DND-41 (cell line): ENCODE data around the gene MIA3.

Experiments used
- ATAC-seq: fragments of 200-7000 bp; cut with Tn5 transposase; 3 replicates; pipeline ENCODE4 v1.9.1; 2021; ENCODE audit warnings: low read depth; ENCODE audit not compliant: insufficient read depth
- DNase-seq: peaks from one replicate; pipeline ENCODE4 v3.0.0-alpha.2; 2020
- H2AFZ ChIP-seq: 2 replicates; pipeline ENCODE4 v1.6.0; 2012; ENCODE audit warnings: low read depth, low read length
- H3K27ac ChIP-seq: 2 replicates; pipeline ENCODE4 v1.5.1; 2012; ENCODE audit warnings: low read length, inconsistent platforms
- H3K27me3 ChIP-seq: fragments of 200-600 bp; sonication (generic); 2 replicates; pipeline ENCODE4 v1.6.0; 2012; ENCODE audit warnings: low read length, mild to moderate bottlenecking, inconsistent platforms; ENCODE audit not compliant: insufficient read depth, poor library complexity
- H3K36me3 ChIP-seq: 2 replicates; pipeline ENCODE4 v1.5.1; 2012; ENCODE audit warnings: low read length, inconsistent platforms; ENCODE audit not compliant: insufficient read depth
- H3K4me1 ChIP-seq: 2 replicates; pipeline ENCODE4 v1.5.1; 2012; ENCODE audit warnings: mild to moderate bottlenecking, low read length; ENCODE audit not compliant: insufficient read depth
- H3K4me2 ChIP-seq: 2 replicates; pipeline ENCODE4 v1.6.0; 2012; ENCODE audit warnings: mild to moderate bottlenecking, moderate library complexity, low read length, inconsistent platforms; ENCODE audit not compliant: insufficient read depth
- H3K4me3 ChIP-seq, 2 experiments: fragments of 200-600 bp in 1 of 2; shearing (Covaris generic) in 1 of 2; 2 replicates each; pipeline ENCODE4 v1.5.1; 2012 to 2016; ENCODE audit warnings: inconsistent platforms in 2 of 2, low read length in 2 of 2, mild to moderate bottlenecking in 2 of 2, low read depth in 1 of 2, moderate library complexity in 1 of 2
- H3K79me2 ChIP-seq: 2 replicates; pipeline ENCODE4 v1.6.0; 2012; ENCODE audit warnings: low read length, inconsistent platforms; ENCODE audit not compliant: insufficient read depth
- H3K9ac ChIP-seq: 2 replicates; pipeline ENCODE4 v1.6.0; 2012; ENCODE audit warnings: low read depth, mild to moderate bottlenecking, inconsistent platforms, low read length, moderate library complexity
- H3K9me3 ChIP-seq: 2 replicates; pipeline ENCODE4 v1.5.1; 2012; ENCODE audit warnings: low read length, moderate library complexity, mild to moderate bottlenecking, inconsistent platforms; ENCODE audit not compliant: insufficient read depth, severe bottlenecking
- H4K20me1 ChIP-seq: 2 replicates; pipeline ENCODE4 v1.6.0; 2012; ENCODE audit warnings: low read length; ENCODE audit not compliant: insufficient read depth
- EZH2 ChIP-seq: IDR thresholded peaks from 3 replicates; pipeline ENCODE4 v1.6.1; 2012; ENCODE audit warnings: borderline replicate concordance, low read depth, mild to moderate bottlenecking, moderate library complexity, low read length, inconsistent platforms; ENCODE audit not compliant: severe bottlenecking
- TF ChIP-seq, protein P1 (sequence below): IDR thresholded peaks from 2 replicates; pipeline ENCODE4 v1.5.1; 2012; ENCODE audit warnings: borderline replicate concordance, low read length, moderate library complexity, mild to moderate bottlenecking; ENCODE audit not compliant: poor library complexity, severe bottlenecking; ENCODE audit errors: extremely low read depth

MIA3 gene

GRCh38 chr1:222618880-222619596, 1.1 kb downstream of the MIA3 start:
- peaks cover 23% of the 10 kb centered on the region for H3K79me2 ChIP-seq
- peaks cover 10% of the 10 kb centered on the region; the same call in 1 of the 2 replicates for H4K20me1 ChIP-seq
- TF ChIP-seq EZH2, result no peak
- TF ChIP-seq, protein P1, sequence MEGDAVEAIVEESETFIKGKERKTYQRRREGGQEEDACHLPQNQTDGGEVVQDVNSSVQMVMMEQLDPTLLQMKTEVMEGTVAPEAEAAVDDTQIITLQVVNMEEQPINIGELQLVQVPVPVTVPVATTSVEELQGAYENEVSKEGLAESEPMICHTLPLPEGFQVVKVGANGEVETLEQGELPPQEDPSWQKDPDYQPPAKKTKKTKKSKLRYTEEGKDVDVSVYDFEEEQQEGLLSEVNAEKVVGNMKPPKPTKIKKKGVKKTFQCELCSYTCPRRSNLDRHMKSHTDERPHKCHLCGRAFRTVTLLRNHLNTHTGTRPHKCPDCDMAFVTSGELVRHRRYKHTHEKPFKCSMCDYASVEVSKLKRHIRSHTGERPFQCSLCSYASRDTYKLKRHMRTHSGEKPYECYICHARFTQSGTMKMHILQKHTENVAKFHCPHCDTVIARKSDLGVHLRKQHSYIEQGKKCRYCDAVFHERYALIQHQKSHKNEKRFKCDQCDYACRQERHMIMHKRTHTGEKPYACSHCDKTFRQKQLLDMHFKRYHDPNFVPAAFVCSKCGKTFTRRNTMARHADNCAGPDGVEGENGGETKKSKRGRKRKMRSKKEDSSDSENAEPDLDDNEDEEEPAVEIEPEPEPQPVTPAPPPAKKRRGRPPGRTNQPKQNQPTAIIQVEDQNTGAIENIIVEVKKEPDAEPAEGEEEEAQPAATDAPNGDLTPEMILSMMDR, result no peak
- peak overlapping the region; percentile 97 for H3K4me2 ChIP-seq
- peaks cover 32% of the 10 kb centered on the region for H3K4me1 ChIP-seq
- H3K27ac ChIP-seq, result no peak overlapping the region; the same call in 1 of the 2 replicates
- peak; percentile 26 for DNase-seq
- peaks cover 19% of the 10 kb centered on the region for H3K36me3 ChIP-seq
- peak overlapping the region; percentile 73 to 84 for H3K4me3 ChIP-seq
- H3K27me3 ChIP-seq, result peaks cover 11% of the 10 kb centered on the region
- H2AFZ ChIP-seq, result peak overlapping the region; percentile 75
- no peaks in the 10 kb centered on the region for H3K9me3 ChIP-seq
- no peak for ATAC-seq
- peak overlapping the region; percentile 84 for H3K9ac ChIP-seq

- Histone ChIP-seq H2AFZ (no peak overlapping the region), H3K27ac (no peak overlapping the region), H3K4me1 (peaks cover 32% of the 10 kb centered on the region), H3K9me3 (no peaks in the 10 kb centered on the region), H3K9ac (no peak overlapping the region), H3K36me3 (peaks cover 30% of the 10 kb centered on the region), H3K79me2 (peaks cover 23% of the 10 kb centered on the region), H3K4me3 (no peak overlapping the region), H3K4me2 (0 out of 2 replicates have a peak overlapping the region, but pooled peaks have one; percentile 3), H4K20me1 (peaks cover 10% of the 10 kb centered on the region; the same call in 1 of the 2 replicates), H3K27me3 (no peaks in the 10 kb centered on the region)
- ATAC-seq, result no peak
- no peak for DNase-seq
- no peak for TF ChIP-seq EZH2
- TF ChIP-seq, protein P1, result no peak
Measured at GRCh38 chr1:222620566-222620965, 2.7 kb downstream of the MIA3 start.

DNA sequence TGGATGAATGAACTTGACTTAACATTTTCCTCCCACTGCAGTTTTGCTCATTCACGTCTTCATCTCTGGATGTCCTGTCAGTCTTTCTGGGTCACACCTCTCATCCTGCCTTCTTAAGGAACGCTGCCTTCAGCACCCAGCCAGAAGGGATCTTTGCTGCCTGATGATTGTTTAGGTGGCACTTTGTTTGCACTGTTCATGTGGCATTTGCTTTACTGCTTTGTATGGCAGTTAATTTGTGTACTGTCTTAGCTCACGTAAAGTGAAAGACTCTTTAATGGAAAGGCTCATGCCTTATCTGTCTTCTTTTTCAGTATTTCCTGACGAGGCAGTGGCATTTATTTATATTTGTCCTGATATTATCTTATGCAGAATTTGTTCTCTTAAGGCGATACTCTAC, 4.9 kb downstream of the MIA3 start:
- no peak for ATAC-seq
- TF ChIP-seq, protein P1, result no peak
- TF ChIP-seq EZH2, result no peak

More for the DNA sequence above, 4.9 kb downstream of the MIA3 start:
- Histone ChIP-seq H2AFZ (no peak overlapping the region), H3K27ac (no peak overlapping the region), H3K9ac (no peak overlapping the region), H3K4me2 (no peak overlapping the region), H3K27me3 (no peaks in the 10 kb centered on the region), H3K79me2 (peaks cover 23% of the 10 kb centered on the region), H3K4me3 (no peak overlapping the region), H3K9me3 (no peaks in the 10 kb centered on the region), H3K36me3 (peaks cover 52% of the 10 kb centered on the region), H4K20me1 (peaks cover 10% of the 10 kb centered on the region; the same call in 1 of the 2 replicates), H3K4me1 (peaks cover 21% of the 10 kb centered on the region)
- no peak for DNase-seq
